A549 (cell line): ENCODE results near the gene MCCC1. TPM values are rescaled to one million over a fixed set of nuclear protein-coding genes. Genes with fewer than 3 reads are reported as not detected.

Experiments
- ATAC-seq, 2 experiments: fragments of 200-7000 bp in 1 of 2; fragments of >200 bp in 1 of 2; cut with Nextera tagmentation in 1 of 2; cut with Tn5 transposase in 1 of 2; 3 replicates each; pipeline versions ENCODE4 v1.8.0 to v1.9.1; 2018 to 2020; ENCODE audit warnings: mild to moderate bottlenecking in 1 of 2, moderate library complexity in 1 of 2
- CTCF ChIA-PET: fragments of 300-600 bp; sonication (Branson Sonifier 250); formaldehyde crosslinking; extraction: SDS; loops from one replicate; lab custom pipeline; 2021; ENCODE audit warnings: antibody characterized with exemption, inconsistent platforms; lab: Yijun Ruan, JAX
- POLR2A ChIA-PET: fragments of 350-600 bp; formaldehyde crosslinking; extraction: SDS; loops from one replicate; lab custom pipeline; 2021; ENCODE audit warnings: antibody characterized with exemption, inconsistent platforms; lab: Yijun Ruan, JAX
- DNase-seq, 2 experiments: peaks; one replicate each; pipeline versions ENCODE4 v3.0.0 to v3.0.0-alpha.2; 2011 to 2016; ENCODE audit warnings: low read depth in 1 of 2, low spot score in 1 of 2
- FAIRE-seq: peaks from 2 replicates; lab custom pipeline; 2011; peaks lifted over from hg19 to GRCh38; lab: Jason Lieb, UNC
- H3K27ac ChIP-seq, 2 experiments: fragments of >200 bp; sonication (Bioruptor Twin); formaldehyde crosslinking; 3 replicates each; pipeline ENCODE4 v1.5.1; 2016 to 2017
- H3K4me1 ChIP-seq: fragments of >200 bp; sonication (Bioruptor Twin); formaldehyde crosslinking; 3 replicates; pipeline ENCODE4 v1.6.1; 2016
- H3K4me2 ChIP-seq: fragments of >200 bp; sonication (Bioruptor Twin); formaldehyde crosslinking; 3 replicates; pipeline ENCODE4 v1.6.1; 2016
- H3K4me3 ChIP-seq: fragments of >200 bp; sonication (Bioruptor Twin); formaldehyde crosslinking; 3 replicates; pipeline ENCODE4 v1.5.1; 2016
- H3K9me3 ChIP-seq: fragments of >200 bp; sonication (Bioruptor Twin); formaldehyde crosslinking; 3 replicates; pipeline ENCODE4 v1.6.1; 2016
- CEBPB ChIP-seq, 2 experiments: fragments of >200 bp in 1 of 2; sonication (Bioruptor Twin) in 1 of 2; formaldehyde crosslinking in 1 of 2; IDR thresholded peaks; 2 replicates each; pipeline ENCODE4 v1.6.1; 2012 to 2016
- CHD2 ChIP-seq: fragments of 150-350 bp; IDR thresholded peaks from 2 replicates; pipeline ENCODE4 v1.6.1; 2014; ENCODE audit warnings: low read length; ENCODE audit not compliant: partially characterized antibody
- EHMT2 ChIP-seq: fragments of 200-600 bp; sonication (generic); IDR thresholded peaks from 2 replicates; pipeline ENCODE4 v1.6.1; 2016; ENCODE audit warnings: antibody characterized with exemption, low read depth, mild to moderate bottlenecking, moderate library complexity
- EP300 ChIP-seq, 2 experiments: fragments of >200 bp; sonication (Bioruptor Twin); formaldehyde crosslinking; IDR thresholded peaks; 2 replicates in 1 of 2; 3 replicates in 1 of 2; pipeline ENCODE4 v1.6.1; 2016 to 2017
- ESRRA ChIP-seq: fragments of 150-350 bp; IDR thresholded peaks from 2 replicates; pipeline ENCODE4 v1.6.1; 2014; ENCODE audit warnings: mild to moderate bottlenecking, low read length, borderline replicate concordance
- FOSL2 ChIP-seq, 2 experiments: fragments of 450-650 bp in 1 of 2; fragments of >200 bp in 1 of 2; sonication (Bioruptor Twin) in 1 of 2; formaldehyde crosslinking; IDR thresholded peaks; 2 replicates each; pipeline versions ENCODE4 v1.5.0 to v1.6.1; 2016 to 2020; ENCODE audit warnings: mild to moderate bottlenecking in 1 of 2, moderate library complexity in 1 of 2
- GATA3 ChIP-seq: IDR thresholded peaks from 2 replicates; pipeline ENCODE4 v1.6.1; 2012; ENCODE audit warnings: borderline replicate concordance
- HES2 ChIP-seq: fragments of >200 bp; sonication (Bioruptor Twin); formaldehyde crosslinking; IDR thresholded peaks from 2 replicates; pipeline ENCODE4 v1.6.1; 2016
- HEYL ChIP-seq: fragments of 250-450 bp; sonication (Bioruptor Pico); IDR thresholded peaks from 2 replicates; pipeline ENCODE4 v1.8.0; 2021; ENCODE audit warnings: mild to moderate bottlenecking, moderate library complexity
- KDM1A ChIP-seq: fragments of 200-600 bp; sonication (generic); IDR thresholded peaks from 2 replicates; pipeline ENCODE4 v1.6.1; 2016; ENCODE audit warnings: low read depth, mild to moderate bottlenecking
- MAFK ChIP-seq: fragments of 450-650 bp; IDR thresholded peaks from 2 replicates; pipeline ENCODE4 v1.6.1; 2014; ENCODE audit not compliant: partially characterized antibody
- MAX ChIP-seq: IDR thresholded peaks from 2 replicates; pipeline ENCODE4 v1.6.1; 2012
- MAZ ChIP-seq: fragments of 150-350 bp; IDR thresholded peaks from 2 replicates; pipeline ENCODE4 v1.6.1; 2014; ENCODE audit warnings: antibody characterized with exemption, low read depth, low read length, borderline replicate concordance
- NFE2L2 ChIP-seq: fragments of 150-350 bp; conservative IDR thresholded peaks from 2 replicates; pipeline ENCODE4 v1.6.1; 2014; ENCODE audit warnings: low read length
- NR3C1 ChIP-seq: fragments of >200 bp; sonication (Bioruptor Twin); formaldehyde crosslinking; IDR thresholded peaks from 3 replicates; pipeline ENCODE4 v1.6.1; 2017
- POLR2A ChIP-seq: IDR thresholded peaks from 2 replicates; pipeline ENCODE4 v1.6.1; 2012; ENCODE audit warnings: mild to moderate bottlenecking, low read length
- SREBF2 ChIP-seq: fragments of 450-650 bp; IDR thresholded peaks from 2 replicates; pipeline ENCODE4 v1.6.1; 2014; ENCODE audit warnings: mild to moderate bottlenecking, moderate library complexity
- TFCP2L1 ChIP-seq: fragments of 250-450 bp; sonication (Bioruptor Pico); IDR thresholded peaks from 2 replicates; pipeline ENCODE4 v1.5.0; 2021; ENCODE audit warnings: mild to moderate bottlenecking
- TP53 ChIP-seq: fragments of 250-450 bp; sonication (Bioruptor Pico); IDR thresholded peaks from 2 replicates; pipeline ENCODE4 v1.5.0; 2021; ENCODE audit warnings: mild to moderate bottlenecking, moderate library complexity
- USF2 ChIP-seq: fragments of 450-650 bp; IDR thresholded peaks from 2 replicates; pipeline ENCODE4 v1.6.1; 2014; ENCODE audit warnings: antibody characterized with exemption
- ZFP36 ChIP-seq: fragments of 450-650 bp; IDR thresholded peaks from 2 replicates; pipeline ENCODE4 v1.6.1; 2014; ENCODE audit warnings: borderline replicate concordance; ENCODE audit not compliant: partially characterized antibody
- ZSCAN20 ChIP-seq: fragments of 250-450 bp; sonication (Bioruptor Pico); IDR thresholded peaks from 2 replicates; pipeline ENCODE4 v1.8.0; 2022; ENCODE audit warnings: mild to moderate bottlenecking, moderate library complexity
- WGBS: methylation state at CpG from one replicate; pipeline ENCODE4 v1.1.6; 2017; ENCODE audit errors: missing lambda C conversion rate; 5-methylcytosine and 5-hydroxymethylcytosine counted together
- polyA plus RNA-seq, 4 experiments: library from polyadenylated mRNA; depleted of rRNA in 3 of 4; stranded (reverse); fragments of >200 nt; fragmentation: RNase III in 1 of 4; extraction: RNeasy Plus Mini Kit Qiagen cat#74134 plus additional on column Dnase treatment in 1 of 4; gene quantifications; 2 replicates in 3 of 4; 3 replicates in 1 of 4; pipeline ENCODE4 v1.2.3, GENCODE V29; 2011 to 2017

Gene MCCC1
- polyA plus RNA-seq, 2 of the 4 experiments (the other 2 are of a cell fraction): 11.8 to 12.4 TPM

GRCh38 chr3:183134844-183135243 is 35.5 kb upstream of the MCCC1 start (continued):
- TF ChIP-seq ZFP36 (no peak), SREBF2 (no peak), ESRRA (no peak), POLR2A (no peak), EP300 (IDR thresholded peaks at IDR 0.05) (no peak)

- TF ChIP-seq ESRRA: no peak
- no peak for TF ChIP-seq EHMT2
- TF ChIP-seq HEYL: no peak
- no peak for TF ChIP-seq ZFP36
- no peak for TF ChIP-seq USF2
- no peak for TF ChIP-seq MAX
- TF ChIP-seq EP300 (IDR thresholded peaks at IDR 0.05): no peak
- no peak for TF ChIP-seq KDM1A
- TF ChIP-seq NR3C1: no peak
- no peak for TF ChIP-seq CEBPB (IDR thresholded peaks at IDR 0.05)
- TF ChIP-seq MAZ: no peak
- TF ChIP-seq HES2: no peak
- TF ChIP-seq FOSL2 (IDR thresholded peaks at IDR 0.05): no peak
- no peak for TF ChIP-seq FOSL2 (CRISPR knock-in tag; IDR thresholded peaks at IDR 0.05)
- ChIA-PET POLR2A (no interaction called here), CTCF (interaction anchor here (2.2 kb wide), 1 partner anchor 10 kb away, joined by 9 read pairs; no protein-coding TSS in a partner anchor)
- ATAC-seq (no peak), DNase-seq (no peak), FAIRE-seq (no peak)
- H3K4me2 ChIP-seq: no peak overlapping the region
- 45% methylated on average over 6 of the region's 6 CpGs for WGBS
- no peaks in the 10 kb centered on the region for H3K4me1 ChIP-seq
- no peak overlapping the region for H3K4me3 ChIP-seq
- H3K27ac ChIP-seq: no peak overlapping the region
- peaks cover 7% of the 10 kb centered on the region; the same call in 2 of the 3 replicates for H3K9me3 ChIP-seq
These were observed 33.1 kb upstream of the MCCC1 start for GRCh38 chr3:183132409-183132808.

GRCh38 chr3:183131735-183132134 is 32.4 kb upstream of the MCCC1 start:
- ATAC-seq: no peak
- no peak overlapping the region for H3K27ac ChIP-seq
- no peak for TF ChIP-seq ZFP36
- no peak for TF ChIP-seq MAFK
- TF ChIP-seq NFE2L2: no peak
- no peak for TF ChIP-seq ZSCAN20
- no peak for TF ChIP-seq TFCP2L1
- no peak for TF ChIP-seq GATA3
- TF ChIP-seq, all 56 proteins: peak for 0
- POLR2A ChIA-PET: no interaction called here
- CTCF ChIA-PET: interaction anchor here (2.2 kb wide), 1 partner anchor 9 kb away, joined by 9 read pairs; no protein-coding TSS in a partner anchor
- Histone ChIP-seq H3K4me3 (no peak overlapping the region), H3K4me1 (no peaks in the 10 kb centered on the region), H3K4me2 (no peak overlapping the region), H3K9me3 (peaks cover 6% of the 10 kb centered on the region; the same call in 2 of the 3 replicates)
- 47% methylated on average over 4 of the region's 4 CpGs for WGBS
- FAIRE-seq (no peak), DNase-seq (no peak)

GRCh38 chr3:183131186-183131725 is 32.0 kb upstream of the MCCC1 start:
- Histone ChIP-seq H3K9me3 (peaks cover 6% of the 10 kb centered on the region; the same call in 2 of the 3 replicates), H3K4me2 (no peak overlapping the region), H3K27ac (no peak overlapping the region), H3K4me3 (no peak overlapping the region), H3K4me1 (no peaks in the 10 kb centered on the region)
- ChIA-PET CTCF (no interaction called here), POLR2A (no interaction called here)
- WGBS: 0% methylated on average over 4 of the region's 4 CpGs
- DNase-seq (no peak), ATAC-seq (no peak), FAIRE-seq (no peak)
- TF ChIP-seq CHD2 (no peak), TP53 (no peak), SREBF2 (no peak)
